ENCODE results near the gene SPDYE5. TPM values are rescaled to one million over a fixed set of nuclear protein-coding genes. Genes with fewer than 3 reads are reported as not detected.
A peak's percentile ranks its signal among the peaks of the same experiment; 100 is the strongest.
"Not testable (repeated sequence)": the region's sequence is repeated elsewhere in the genome, so short reads cannot be mapped to it uniquely, and the experiment has no call there.

Gene SPDYE5
- total RNA-seq, 2 donors from 2014 or later, result not detected

DNA sequence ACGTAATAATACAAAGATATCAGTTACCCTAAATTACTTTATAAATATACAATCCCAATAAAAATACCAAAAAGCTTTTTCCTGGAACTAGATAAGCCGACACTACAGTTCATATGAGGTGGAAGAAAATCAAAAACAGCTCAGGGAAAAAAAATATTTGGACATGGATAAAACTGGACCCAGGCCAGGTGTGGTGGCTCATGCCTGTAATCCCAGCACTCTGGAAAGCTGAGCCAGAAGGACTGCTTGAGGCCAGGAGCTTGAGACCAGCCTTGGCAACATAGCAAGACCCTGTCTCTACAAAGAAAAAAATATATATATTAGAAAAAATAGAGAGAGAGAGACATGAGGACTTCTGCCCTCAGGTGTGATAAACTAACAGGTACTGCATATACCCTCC lies 26.7 kb downstream of the SPDYE5 start:
- H3K36me3 Mint-ChIP-seq (ENCODE audit: insufficient read depth in 2 of 2), result peaks cover 6 to 39% of the 10 kb centered on the region in 2 donors
- ATAC-seq (replicated peaks in 1 of 2); H3K27ac Mint-ChIP-seq; H3K9me3 Mint-ChIP-seq; H3K27me3 Mint-ChIP-seq (ENCODE audit: low read depth); H3K4me3 Mint-ChIP-seq; DNase-seq: not testable (repeated sequence)
- H3K4me1 Mint-ChIP-seq (ENCODE audit: low read depth), result peaks cover 17% of the 10 kb centered on the region

DNA sequence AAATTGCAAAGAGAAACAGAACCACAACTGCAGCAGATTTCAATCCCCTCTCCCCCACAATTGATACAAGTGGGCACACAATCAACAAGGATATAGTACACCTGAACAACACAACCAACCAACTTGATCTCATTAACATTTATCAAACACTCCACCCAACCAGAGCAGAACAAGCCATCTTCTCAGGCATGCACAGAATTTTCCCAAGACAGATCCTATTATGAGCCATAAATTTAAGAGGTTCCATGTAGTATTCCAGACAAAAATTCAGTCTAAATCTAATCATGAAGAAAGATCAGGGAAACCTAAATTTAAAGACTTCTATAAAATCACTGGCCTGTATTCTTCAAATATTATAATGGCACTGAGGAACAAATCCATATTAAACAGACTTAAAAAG lies 29.6 kb downstream of the SPDYE5 start:
- H3K4me1 Mint-ChIP-seq (ENCODE audit: low read depth), result peaks cover 38% of the 10 kb centered on the region
- H3K9me3 Mint-ChIP-seq; H3K27ac Mint-ChIP-seq; ATAC-seq (replicated peaks in 1 of 2); DNase-seq; H3K4me3 Mint-ChIP-seq; H3K27me3 Mint-ChIP-seq (ENCODE audit: low read depth): not testable (repeated sequence)
- H3K36me3 Mint-ChIP-seq (ENCODE audit: insufficient read depth in 2 of 2), result peaks cover 10 to 45% of the 10 kb centered on the region in 2 donors

DNA sequence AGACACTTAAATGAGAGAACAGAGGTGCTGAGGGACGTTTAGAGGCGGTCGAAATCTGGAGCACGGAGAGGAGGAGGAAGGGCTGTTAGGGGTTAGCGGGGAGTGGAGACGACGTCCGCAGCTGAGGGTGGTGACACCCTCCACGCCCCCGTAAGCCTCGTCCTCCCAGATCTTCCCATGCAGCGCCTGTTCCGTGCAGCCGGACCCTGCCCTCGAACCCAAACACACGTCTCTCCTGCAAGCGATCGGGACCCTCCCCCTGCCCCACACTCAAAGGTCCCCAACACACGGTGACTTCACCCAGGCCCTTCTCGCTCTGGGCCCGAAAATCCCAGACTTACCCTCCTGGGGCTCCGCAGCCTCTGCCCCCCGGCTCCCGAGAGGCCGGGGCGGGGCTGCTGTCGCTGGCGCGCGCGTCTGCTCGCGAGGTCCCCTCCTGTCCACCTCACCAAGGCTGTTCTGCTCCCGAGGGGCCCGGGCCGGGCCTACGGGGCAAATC lies 35.2 kb downstream of the SPDYE5 start:
- Mint-ChIP-seq H3K4me1 (ENCODE audit: low read depth) (peaks cover 44% of the 10 kb centered on the region), H3K27ac (peak overlapping the region; percentile 91), H3K4me3 (peak overlapping the region; percentile 95 to 98), H3K36me3 (ENCODE audit: insufficient read depth in 2 of 2) (peaks cover 8 to 19% of the 10 kb centered on the region in 2 donors)
- not testable (repeated sequence) for H3K9me3 Mint-ChIP-seq; ATAC-seq (replicated peaks in 1 of 2); H3K27me3 Mint-ChIP-seq (ENCODE audit: low read depth)
- peak; percentile 8 to 10 for DNase-seq

DNA sequence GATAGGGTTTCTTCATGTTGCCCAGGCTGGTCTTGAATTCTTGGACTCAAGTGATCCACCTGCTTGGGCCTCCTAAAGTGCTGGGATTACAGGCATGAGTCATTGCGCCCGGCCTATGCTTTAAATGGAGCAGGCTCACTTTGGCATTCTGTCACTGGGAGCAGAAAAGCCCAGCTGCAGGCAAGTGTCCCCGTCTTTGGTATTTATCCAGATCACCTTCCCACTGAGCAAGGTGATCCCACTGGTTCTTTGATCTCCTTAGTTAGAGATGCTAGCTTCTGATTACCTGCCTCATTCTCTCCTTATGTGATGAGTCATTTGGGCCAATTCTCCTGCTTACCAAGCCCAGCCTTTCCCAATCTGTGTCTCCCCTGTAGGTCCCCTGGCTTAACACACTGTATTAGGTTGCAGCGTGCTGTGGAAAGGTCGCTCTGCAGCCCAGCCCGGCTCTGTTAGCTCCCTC lies 39.3 kb downstream of the SPDYE5 start:
- Mint-ChIP-seq H3K27ac (no peak overlapping the region), H3K4me3 (no peak overlapping the region), H3K9me3 (no peaks in the 10 kb centered on the region), H3K36me3 (ENCODE audit: insufficient read depth in 2 of 2) (peaks cover 0 to 3% of the 10 kb centered on the region in 2 donors), H3K4me1 (ENCODE audit: low read depth) (peaks cover 25% of the 10 kb centered on the region), H3K27me3 (ENCODE audit: low read depth) (no peaks in the 10 kb centered on the region)
- DNase-seq (no peak), ATAC-seq (replicated peaks in 1 of 2) (no peak)

DNA sequence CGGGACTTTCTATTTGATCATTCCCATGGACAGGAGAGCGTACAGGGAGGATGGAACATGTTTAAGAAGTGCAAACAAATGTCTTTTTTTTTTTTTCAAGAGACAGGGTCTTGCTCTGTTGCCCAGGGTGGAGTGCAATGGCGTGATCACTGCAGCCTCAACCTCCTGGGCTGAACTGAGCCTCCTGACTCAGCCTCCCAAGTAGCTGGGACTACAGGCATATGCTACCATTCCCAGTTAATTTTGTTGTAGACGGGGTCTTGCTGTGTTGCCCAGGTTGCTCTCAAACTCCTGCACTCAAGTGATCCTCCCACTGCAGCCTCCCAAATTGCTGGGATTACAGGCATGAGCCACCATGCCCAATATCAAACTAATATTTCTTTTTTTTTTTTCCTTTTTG lies 40.5 kb downstream of the SPDYE5 start:
- Mint-ChIP-seq H3K4me1 (ENCODE audit: low read depth) (peaks cover 16% of the 10 kb centered on the region), H3K9me3 (no peaks in the 10 kb centered on the region), H3K36me3 (ENCODE audit: insufficient read depth in 2 of 2) (no peaks in the 10 kb centered on the region), H3K4me3 (no peak overlapping the region), H3K27me3 (ENCODE audit: low read depth) (no peaks in the 10 kb centered on the region), H3K27ac (no peak overlapping the region)
- DNase-seq (no peak), ATAC-seq (replicated peaks in 1 of 2) (no peak)

DNA sequence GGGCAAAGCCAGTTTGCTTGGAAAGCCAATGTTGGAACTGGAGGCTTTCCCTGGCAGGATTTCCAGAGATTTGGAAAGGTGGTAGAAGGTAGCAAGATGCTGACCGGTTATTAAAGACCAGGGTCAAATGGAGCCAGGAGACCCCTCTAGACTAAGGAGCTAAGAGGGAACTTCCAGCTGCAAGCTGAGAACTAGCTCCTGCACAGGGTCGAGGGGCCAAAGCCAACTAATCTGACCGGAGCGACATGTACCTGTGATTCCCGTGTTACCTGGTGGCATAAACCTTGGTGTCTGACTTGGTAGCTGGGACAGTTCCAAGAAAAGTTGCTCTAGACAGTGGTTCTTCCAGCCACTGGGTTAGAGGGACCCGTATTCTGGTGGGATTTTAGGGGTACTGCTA lies 41.8 kb downstream of the SPDYE5 start:
- H3K9me3 Mint-ChIP-seq, result no peaks in the 10 kb centered on the region
- no peaks in the 10 kb centered on the region for H3K36me3 Mint-ChIP-seq (ENCODE audit: insufficient read depth in 2 of 2)
- H3K4me1 Mint-ChIP-seq (ENCODE audit: low read depth), result peaks cover 10% of the 10 kb centered on the region
- ATAC-seq (replicated peaks in 1 of 2), result no peak
- DNase-seq, result no peak
- H3K27ac Mint-ChIP-seq, result peak overlapping the region; percentile 43
- H3K27me3 Mint-ChIP-seq (ENCODE audit: low read depth), result no peaks in the 10 kb centered on the region
- H3K4me3 Mint-ChIP-seq, result no peak overlapping the region

DNA sequence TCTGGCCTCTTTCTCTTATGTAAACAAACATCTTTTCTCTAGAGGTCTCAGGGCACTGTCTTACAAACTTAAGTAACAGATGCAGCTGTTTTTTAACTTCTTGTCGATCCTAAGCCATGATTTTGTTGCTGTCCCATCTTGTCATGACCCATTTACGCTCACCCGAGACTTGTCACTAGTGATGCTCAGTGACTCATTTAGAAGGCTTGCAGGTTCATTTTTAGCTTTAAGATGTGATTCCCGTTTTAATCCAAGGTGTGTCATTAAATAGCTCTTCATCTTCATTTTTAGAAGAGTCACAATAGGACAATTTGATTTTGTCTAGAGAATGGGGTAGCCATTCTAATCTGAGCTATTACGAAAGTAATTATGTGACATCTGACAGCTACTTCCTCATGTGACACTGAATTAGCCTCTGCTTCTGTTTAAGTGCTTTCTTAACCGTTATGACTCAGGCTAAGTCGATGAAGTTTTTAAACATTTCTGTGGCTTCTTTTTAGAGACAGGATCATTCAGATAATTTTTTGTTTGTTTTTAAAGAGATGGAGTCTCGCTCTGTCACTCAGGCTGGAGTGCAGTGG lies 42.7 kb downstream of the SPDYE5 start:
- H3K4me3 Mint-ChIP-seq, result peak overlapping the region in 1 of 2 donors; percentile 42

DNA sequence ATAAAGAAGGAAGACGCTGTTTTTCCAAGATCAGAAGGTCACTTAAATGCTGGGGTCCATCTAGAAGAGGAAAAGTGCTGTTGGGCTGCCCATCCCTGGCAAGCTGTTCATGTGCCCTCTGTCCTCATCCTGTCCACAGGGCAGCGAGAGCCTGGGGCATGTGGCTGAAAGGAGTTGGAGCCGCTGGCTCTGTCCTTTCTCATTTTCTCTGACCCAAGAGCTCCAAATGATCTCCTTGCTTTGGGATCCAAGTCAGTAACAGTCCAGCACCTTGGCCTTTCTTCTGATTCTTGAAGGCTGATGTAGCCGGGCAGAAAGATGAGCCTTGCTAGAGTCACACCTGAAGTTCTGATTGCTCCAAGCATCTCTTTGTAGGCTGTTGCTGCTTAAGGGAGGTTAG lies 44.4 kb downstream of the SPDYE5 start:
- Mint-ChIP-seq H3K27ac (no peak overlapping the region), H3K27me3 (ENCODE audit: low read depth) (no peaks in the 10 kb centered on the region), H3K4me3 (no peak overlapping the region), H3K9me3 (no peaks in the 10 kb centered on the region), H3K36me3 (ENCODE audit: insufficient read depth in 2 of 2) (no peaks in the 10 kb centered on the region), H3K4me1 (ENCODE audit: low read depth) (peaks cover 10% of the 10 kb centered on the region)
- DNase-seq (no peak), ATAC-seq (replicated peaks in 1 of 2) (no peak)

More for the DNA sequence above, 42.7 kb downstream of the SPDYE5 start:
- ATAC-seq (replicated peaks in 1 of 2) (peak; percentile 85 to 91), DNase-seq (no peak)
- no peaks in the 10 kb centered on the region for H3K27me3 Mint-ChIP-seq (ENCODE audit: low read depth)
- peak overlapping the region; percentile 0 for H3K27ac Mint-ChIP-seq
- no peaks in the 10 kb centered on the region for H3K36me3 Mint-ChIP-seq (ENCODE audit: insufficient read depth in 2 of 2)
- H3K9me3 Mint-ChIP-seq, result no peaks in the 10 kb centered on the region
- peaks cover 10% of the 10 kb centered on the region for H3K4me1 Mint-ChIP-seq (ENCODE audit: low read depth)

DNA sequence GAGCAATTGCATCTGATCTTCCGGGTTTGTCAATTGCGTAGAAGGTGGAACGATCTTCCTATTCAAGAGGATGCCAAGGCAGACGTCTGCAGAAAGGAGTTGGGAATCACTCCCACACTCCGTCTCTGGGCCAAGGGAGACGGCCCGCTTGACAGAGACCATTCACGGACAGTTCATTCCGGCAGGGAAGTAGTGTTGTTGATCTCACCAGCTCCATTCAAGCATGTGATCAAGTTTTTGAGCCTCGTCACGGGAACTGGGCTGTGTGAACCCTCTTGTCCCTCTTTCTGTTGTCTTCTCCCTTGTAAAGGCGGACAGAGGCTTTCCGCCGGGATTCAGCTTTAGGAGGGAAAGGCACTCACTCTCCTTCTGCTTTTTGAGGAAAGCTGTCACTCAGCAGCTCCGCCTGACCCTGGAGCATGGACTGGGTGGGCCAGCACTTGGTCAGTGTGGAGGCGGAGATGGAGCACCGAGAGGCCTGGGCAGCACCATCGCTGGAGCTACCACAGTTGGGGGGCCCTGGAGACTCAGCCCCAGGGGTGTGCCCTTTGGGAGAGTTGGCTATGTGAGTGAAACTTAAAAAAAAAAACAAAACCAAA lies 44.9 kb downstream of the SPDYE5 start:
- no peaks in the 10 kb centered on the region for H3K9me3 Mint-ChIP-seq
- no peak for DNase-seq
- H3K27ac Mint-ChIP-seq, result no peak overlapping the region
- H3K4me3 Mint-ChIP-seq, result no peak overlapping the region
- no peaks in the 10 kb centered on the region for H3K27me3 Mint-ChIP-seq (ENCODE audit: low read depth)
- H3K4me1 Mint-ChIP-seq (ENCODE audit: low read depth), result peaks cover 10% of the 10 kb centered on the region
- no peaks in the 10 kb centered on the region for H3K36me3 Mint-ChIP-seq (ENCODE audit: insufficient read depth in 2 of 2)
- ATAC-seq (replicated peaks in 1 of 2), result no peak

DNA sequence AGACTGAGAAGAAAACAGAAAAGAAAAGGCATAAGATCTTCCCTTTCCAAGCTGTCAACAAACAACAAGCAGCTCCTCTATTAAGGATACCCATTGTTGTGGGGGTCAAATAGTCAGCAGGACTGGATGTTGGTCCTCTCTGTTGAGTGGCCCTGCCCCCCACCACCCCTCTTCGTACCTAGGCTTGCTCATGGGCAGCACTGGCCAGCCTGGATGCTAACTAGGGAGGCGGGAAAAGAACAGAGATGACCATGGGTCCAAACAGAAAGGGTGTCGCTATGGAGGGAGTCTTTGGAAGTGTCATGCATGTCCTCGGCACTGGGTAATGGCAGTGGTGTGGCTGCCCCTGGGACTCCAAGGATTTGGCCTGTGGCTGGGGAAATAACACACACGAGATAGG lies 45.6 kb downstream of the SPDYE5 start:
- no peak for ATAC-seq (replicated peaks in 1 of 2)
- no peak overlapping the region for H3K27ac Mint-ChIP-seq

DNA sequence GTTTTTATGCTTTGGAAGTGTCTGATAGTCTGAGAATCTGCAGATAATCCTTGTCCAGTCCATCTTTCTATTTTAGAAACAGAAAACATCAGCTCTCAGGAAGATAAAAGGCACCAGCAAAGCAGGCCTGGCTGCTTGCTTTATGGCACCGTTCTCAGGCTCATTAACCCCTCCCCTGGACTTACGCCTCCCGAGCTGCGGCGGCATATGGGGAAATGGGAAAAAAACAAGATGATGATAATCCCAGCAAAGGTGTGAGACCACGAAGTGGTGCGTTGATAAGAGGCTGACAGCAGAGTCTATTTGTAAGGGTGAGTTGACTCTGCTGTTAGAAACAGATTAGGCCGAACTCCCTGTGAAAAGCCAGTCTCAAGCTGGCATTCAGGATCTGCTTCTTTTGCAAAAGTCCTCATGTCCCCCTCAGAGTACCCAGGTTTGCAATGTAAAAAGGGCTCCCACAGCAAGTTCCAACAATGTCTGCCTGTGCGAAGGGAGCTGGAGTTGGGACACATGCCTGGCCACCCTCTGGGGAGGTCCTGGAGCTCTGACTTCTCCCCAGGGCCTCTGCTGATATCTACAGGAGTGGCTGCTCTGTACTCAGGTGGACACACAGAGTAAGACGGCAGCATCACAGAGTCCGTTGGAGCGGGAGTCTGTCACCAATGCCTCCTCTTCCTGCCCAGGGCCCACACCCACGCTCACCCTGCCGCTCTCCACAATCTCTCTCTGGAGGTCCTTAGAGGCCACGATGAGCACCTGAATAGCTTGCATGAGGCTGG lies 54.3 kb downstream of the SPDYE5 start:
- H3K27ac Mint-ChIP-seq, result no peak overlapping the region
- no peak for DNase-seq
- no peaks in the 10 kb centered on the region for H3K4me1 Mint-ChIP-seq (ENCODE audit: low read depth)
- H3K27me3 Mint-ChIP-seq (ENCODE audit: low read depth), result no peaks in the 10 kb centered on the region
- no peaks in the 10 kb centered on the region for H3K9me3 Mint-ChIP-seq
- H3K36me3 Mint-ChIP-seq (ENCODE audit: insufficient read depth in 2 of 2), result no peaks in the 10 kb centered on the region
- ATAC-seq (replicated peaks in 1 of 2), result no peak
- H3K4me3 Mint-ChIP-seq, result no peak overlapping the region

More for the DNA sequence above, 45.6 kb downstream of the SPDYE5 start:
- Mint-ChIP-seq H3K9me3 (no peaks in the 10 kb centered on the region), H3K4me1 (ENCODE audit: low read depth) (peaks cover 10% of the 10 kb centered on the region), H3K4me3 (no peak overlapping the region), H3K27me3 (ENCODE audit: low read depth) (no peaks in the 10 kb centered on the region), H3K36me3 (ENCODE audit: insufficient read depth in 2 of 2) (no peaks in the 10 kb centered on the region)
- DNase-seq, result no peak
